Measurements from ENCODE around the gene UMODL1.
A peak's percentile ranks its signal among the peaks of the same experiment; 100 is the strongest.
"Not testable (repeated sequence)": the region's sequence is repeated elsewhere in the genome, so short reads cannot be mapped to it uniquely, and the experiment has no call there.

Gene UMODL1

DNA sequence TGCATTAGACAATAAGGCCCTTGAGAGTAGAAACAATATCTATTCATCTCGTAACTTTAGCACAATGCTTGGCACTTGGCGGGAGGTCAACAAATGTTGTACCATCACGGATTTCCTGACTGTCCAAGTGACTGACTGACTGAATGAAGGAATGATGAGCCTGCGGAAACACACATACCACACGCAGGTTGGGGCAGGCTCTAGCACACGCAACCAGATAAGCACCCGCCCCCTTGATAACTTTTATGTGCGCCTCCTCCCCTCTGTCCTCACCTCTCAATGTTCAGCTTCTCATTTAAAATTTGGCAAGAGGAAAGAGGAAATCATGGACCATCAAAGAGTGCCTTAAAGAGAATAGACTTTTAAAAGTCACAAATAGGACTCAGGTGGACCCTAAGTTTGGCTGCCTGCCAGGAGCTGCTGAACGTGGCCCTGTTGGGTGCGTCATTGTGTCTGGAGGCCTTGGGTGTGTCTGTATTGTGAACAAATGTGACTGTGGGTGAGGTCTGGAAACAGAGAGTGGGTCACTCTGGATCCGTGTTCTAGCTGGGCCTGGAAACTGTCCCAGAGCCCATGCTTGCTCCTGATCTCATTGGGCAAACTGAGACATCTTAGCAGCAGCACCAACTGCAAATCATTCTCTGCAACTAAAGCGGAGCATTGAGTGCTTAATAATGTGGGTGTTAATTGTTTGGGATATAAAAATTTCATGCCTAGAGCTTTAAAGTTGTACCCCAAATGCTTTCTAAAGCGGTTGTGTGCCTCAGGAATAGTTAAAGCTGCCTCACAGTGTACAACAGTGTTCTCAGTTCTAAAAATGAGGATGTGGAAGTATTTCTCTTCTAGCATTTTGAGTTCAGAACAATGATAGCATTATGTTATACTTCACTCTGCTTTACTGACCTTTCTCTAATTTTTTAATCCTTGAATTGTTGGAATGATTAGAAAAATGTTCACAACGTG is 100.3 kb downstream of the UMODL1 start:
- no peak for DNase-seq

DNA sequence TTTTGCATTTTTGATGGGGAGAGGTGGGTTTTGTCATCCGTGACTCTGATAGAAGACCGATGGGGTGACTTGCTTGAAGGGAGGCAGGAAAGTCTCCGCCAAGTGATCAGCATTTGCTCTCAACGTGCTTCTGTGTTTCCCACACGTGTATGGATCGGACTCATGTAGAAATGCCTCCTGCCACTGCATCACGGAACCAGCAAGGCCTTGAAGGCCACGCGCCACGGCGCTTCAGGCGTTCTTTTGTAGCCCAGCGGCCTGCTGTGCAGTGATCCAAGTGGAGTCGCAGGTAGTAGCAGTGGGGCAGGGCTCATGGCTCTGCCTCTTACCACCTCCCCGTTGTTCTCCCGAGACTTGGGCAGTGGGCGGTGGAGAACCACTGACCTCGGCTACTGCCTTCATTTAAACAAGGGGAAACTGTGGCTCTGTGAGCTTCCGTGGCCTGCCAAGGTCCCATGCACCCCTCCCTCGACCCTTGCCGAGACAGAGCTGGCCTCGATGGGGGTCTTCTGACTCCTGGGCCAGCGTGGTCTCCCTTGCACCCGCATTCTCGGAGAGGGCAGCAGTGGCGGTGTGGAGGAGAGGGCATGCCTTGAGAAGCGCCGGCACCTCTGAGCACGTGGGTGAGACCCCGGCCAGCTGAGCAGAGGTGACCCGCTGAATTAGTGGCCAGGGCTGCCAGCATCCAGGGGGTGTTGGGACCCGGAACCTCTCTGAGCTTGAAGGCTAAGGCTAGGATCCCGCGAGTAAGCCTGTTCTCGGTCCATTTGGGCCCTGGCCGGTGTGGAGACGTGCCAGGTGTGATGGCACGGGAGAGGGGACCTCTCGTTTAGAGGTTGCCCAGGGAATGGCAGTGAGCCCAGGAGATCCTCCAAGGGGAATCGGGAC is 101.7 kb downstream of the UMODL1 start:
- DNase-seq = no peak

DNA sequence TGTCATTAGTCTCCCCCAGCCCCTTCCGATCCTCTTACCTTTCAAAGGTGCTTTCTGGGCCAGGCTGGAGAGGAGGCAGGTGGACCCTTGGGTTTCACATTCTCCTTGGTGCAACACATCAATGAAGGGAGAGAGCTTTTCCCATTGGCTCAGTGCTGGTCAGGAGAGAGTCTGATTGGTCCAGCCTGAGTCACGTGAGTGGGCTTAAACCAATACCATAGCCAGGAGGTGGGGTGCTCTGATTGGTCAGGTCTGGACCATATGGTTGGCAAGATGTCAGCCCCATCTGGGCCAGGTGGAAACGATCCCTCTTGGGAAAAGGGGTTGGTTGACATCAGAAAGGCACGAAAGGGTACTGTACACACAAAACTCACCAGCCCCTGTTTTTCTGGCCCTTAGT is 103.1 kb downstream of the UMODL1 start:
- DNase-seq = no peak

- DNase-seq = no peak
These were observed 104.1 kb downstream of the UMODL1 start for GRCh38 chr21:42175110-42175710.

DNA sequence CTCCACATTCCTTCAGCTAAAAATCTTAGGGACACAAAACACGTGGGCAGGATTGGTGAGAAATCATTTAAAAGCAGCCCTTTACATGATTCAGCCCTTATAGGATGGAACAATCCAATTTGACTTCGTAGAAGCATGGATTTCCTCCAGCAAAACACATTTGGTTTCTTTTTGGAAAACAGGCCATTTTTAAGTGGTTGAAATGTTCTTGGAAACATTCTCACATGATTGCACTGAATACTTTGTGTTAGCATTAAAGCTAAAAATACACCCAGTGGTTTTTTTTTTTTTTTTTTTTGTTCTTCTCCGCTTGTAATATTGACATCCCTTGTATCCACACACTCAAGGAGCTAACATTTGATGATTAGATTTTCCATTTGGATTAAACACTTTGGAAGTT is 105.7 kb downstream of the UMODL1 start:
- DNase-seq = no peak

DNA sequence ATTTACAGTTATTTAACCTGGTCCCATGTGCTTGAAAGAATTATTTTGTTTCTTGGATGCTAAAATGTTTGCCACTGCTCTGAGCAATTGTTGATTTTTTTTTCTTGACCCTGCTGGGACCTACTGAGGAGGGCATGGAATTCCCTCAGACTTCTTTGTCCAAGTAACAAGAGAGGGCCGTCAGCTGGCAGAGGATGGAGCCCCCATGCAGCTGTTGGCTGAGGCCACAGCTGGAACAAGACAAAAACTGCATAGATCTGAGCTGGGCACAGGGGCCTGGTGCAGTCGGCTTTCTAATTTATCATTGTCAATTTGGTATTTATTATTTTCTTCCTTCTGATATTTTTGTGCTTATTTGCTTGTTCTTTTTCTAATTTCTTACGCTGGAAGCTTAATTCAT is 108.2 kb downstream of the UMODL1 start:
- no peak for DNase-seq

- not testable (repeated sequence) for DNase-seq
These were observed 108.9 kb downstream of the UMODL1 start for GRCh38 chr21:42180001-42180400.

DNA sequence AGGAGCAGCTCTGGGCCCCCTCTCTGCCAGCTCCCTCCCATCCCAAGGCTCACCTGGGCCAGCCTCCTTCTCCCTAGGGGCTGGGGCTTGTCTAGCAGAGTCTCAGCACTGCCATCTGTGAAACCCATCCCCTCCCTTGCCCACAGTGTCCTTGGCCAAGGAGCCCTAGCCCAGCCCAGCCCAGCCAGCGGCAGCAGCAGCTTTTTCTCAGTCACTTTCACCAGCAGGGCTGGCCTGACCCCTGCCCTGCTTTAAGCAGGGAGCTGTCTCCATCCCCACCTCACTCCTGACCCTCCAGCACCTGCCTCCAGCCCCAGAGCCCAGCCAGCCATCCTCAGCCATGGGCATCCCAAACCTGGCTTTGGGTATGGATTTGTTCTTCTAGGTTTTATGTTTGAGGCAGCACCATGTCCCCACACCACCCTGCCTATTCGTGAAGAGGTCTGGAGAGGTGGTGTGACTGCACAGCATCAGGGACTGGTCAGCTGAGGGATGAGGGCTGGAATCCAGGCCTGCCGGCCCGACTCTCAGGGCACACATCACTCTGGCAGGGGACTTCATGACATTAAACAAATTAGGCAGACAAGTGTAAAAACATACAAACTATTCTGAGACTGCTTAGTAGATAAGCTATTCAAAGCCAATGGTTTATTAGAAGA is 111.7 kb downstream of the UMODL1 start:
- no peak for DNase-seq

GRCh38 chr21:42183374-42184266 is 112.5 kb downstream of the UMODL1 start:
- DNase-seq = no peak

- DNase-seq = no peak
These were observed 115.5 kb downstream of the UMODL1 start for GRCh38 chr21:42186591-42186990.

- peak; percentile 83 for DNase-seq
These were observed 117.0 kb downstream of the UMODL1 start for GRCh38 chr21:42187976-42188653.

DNA sequence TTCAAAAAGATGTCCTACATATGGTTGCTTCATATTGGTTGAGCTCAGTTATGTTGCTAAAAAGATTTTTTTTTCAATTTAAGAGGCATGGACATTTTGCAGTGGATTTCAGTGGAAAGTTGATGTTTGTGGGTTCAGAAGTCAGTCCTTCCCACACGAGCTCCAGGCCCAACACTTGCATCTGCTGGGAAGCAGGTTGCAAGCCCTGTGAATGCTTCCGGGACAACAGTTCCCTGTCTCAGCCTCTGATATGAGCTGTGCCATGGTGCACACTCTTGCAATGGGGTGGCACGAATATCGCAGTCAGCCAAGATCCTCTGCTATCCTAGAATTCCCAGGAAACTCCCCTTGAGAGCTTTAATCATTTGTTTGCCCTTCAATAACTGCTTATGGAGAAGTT is 117.5 kb downstream of the UMODL1 start:
- no peak for DNase-seq

DNA sequence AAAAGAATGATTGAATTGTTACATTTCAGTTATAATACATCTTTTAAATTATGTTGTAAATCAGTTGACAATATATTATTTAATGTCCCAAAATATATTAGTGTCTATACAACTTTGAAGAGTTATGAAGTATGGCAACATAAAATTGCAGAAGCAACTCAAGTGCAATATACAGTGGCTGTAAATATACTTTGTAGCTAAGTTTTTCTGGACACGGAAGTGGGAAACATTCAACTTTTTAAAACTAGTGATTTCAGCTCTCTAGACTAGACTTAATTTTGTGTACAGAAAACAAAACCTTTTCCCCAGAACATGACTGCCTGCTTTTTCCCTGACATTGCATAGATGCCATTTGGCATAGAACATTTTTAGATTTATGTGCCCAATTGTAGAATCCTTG is 118.3 kb downstream of the UMODL1 start:
- no peak for DNase-seq

DNA sequence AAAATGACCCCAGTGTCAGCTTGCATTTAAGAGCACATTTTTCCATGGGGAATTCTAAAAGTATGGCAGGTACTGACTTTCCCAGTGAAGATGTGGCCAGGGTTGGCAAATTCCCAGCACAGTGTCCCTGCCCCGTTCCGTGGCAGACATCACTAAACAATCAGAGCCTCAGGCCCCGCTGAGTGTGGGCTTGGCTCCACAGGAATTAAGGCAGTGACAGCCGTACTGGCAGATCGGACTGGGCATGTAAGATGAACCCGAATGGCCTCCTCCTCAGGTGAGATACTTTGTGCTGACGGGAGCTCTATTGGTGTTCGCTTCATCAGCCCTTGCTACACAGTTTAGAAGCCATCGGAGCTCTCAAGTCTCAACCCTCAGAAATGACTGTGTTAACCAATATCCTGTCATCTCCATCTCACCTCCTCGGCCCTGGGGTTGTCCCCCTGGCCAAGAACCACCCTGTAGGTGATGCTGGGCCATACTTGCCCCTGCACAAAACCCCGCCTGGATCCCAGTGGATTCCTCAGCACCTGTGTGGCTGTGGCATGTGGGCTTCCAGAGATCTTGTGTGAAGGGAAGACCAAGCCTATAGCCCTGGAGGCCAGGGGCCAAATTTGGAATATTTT is 118.9 kb downstream of the UMODL1 start:
- DNase-seq = peak; percentile 56

DNA sequence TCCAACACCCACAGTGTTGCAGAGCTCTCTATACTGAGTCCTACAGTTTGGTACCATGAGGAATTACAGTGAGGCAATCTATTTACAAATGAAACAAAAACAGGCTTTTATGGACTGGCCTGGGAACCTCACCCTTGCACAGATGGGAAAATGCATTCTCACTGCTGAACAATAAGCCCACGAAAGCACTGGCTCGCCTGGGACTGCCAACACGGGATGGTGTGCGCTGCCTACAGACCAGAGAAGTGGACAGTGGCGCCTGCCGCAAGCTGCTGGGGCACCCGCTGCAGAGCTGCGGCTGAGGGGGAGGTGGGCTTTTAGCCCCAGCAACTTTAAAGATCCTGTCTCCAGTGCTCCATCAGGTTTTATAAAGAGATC is 119.4 kb downstream of the UMODL1 start:
- DNase-seq = no peak

DNA sequence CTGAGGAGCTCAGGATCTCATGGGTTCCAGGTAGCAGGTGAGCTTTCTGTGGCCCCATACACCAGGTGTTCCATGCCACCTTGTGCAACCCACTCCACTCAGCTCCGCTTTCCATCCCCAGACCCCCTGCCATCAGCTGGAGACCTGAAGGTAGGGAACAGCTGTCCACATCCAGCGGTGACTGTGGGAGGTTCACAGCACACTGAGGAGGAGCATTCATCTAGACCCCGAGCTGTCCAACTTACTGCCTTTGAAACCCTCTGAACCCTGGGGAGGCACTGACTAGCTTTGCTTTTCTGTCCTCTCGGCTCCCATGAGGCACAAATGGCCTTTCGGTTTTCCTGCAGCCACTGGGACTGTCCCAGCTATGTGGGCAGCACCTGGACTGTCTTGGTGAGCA is 119.9 kb downstream of the UMODL1 start:
- no peak for DNase-seq

DNA sequence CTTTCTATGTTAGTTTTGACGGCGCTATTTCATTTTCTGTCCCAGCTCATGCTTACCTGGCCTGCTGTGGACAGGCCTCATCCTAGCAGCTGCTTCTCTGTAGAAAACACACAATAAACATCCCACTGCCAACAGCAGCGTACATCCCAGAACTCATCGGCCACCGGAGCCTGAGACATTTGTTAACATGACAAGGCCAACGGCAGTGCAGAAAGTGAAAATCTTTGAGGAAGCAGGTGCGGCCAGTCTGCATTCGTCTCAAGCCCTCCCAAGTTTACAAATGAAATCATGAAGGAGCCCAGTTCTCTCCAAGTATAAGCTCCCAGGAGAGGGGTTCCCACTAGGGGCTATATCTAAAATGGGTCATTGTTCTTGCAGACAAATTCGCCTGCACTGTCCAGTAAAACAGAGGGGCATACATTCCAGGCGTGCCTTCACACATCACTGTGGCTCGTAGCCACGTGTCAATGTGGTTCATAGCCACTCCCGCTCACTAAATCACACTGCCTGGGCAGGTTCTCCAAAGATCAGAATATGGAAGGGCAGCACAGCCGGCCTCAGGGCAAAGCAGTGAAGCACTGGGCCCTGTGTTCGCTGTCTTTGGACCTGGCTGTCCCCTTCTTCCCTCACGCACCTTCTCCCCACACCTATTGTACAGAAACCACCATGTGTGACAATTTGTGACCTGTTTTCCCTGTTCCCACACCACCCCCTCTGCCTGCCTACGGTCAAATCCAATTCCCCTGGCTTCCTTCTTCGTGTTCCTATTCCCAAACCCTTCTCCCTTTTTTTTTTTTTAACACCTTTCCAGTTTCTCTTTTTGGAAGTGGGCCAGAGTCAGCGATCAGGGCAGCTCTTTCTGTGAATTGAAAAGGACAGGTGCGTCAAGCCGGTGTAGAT is 120.8 kb downstream of the UMODL1 start:
- no peak for DNase-seq

All from activated CD4-positive, alpha-beta T cell treated with anti-CD3 and anti-CD28 coated beads for 48 hours (primary cell).